HepG2 (cell line): ENCODE data around the gene SLC24A4. TPM values are rescaled to one million over a fixed set of nuclear protein-coding genes. Genes with fewer than 3 reads are reported as not detected.

Experiments used
- ATAC-seq: fragments of 200-7000 bp; cut with Tn5 transposase; 3 replicates; pipeline ENCODE4 v1.9.1; 2020; ENCODE audit warnings: mild to moderate bottlenecking, moderate library complexity
- BruUV-seq: library from RNA; stranded (reverse); fragments of 400-500 nt; replicated peaks from 2 replicates; lab custom pipeline; 2021; lab: Mats Ljungman, UMichigan
- CTCF ChIA-PET: fragments of 300-600 bp; formaldehyde crosslinking; extraction: SDS; loops from one replicate; lab custom pipeline; 2021; ENCODE audit warnings: low total read pairs, inconsistent platforms, low intra/inter-chr PET ratio; lab: Yijun Ruan, JAX
- POLR2A ChIA-PET: fragments of 350-600 bp; sonication (Branson Sonifier 250); formaldehyde crosslinking; loops from one replicate; lab custom pipeline; 2020; ENCODE audit warnings: antibody characterized with exemption, inconsistent platforms; lab: Yijun Ruan, JAX
- DNase-seq: peaks from one replicate; pipeline ENCODE4 v3.0.0-alpha.2; 2015; ENCODE audit warnings: low spot score
- FAIRE-seq: peaks from 3 replicates; lab custom pipeline; 2011; peaks lifted over from hg19 to GRCh38; lab: Jason Lieb, UNC
- H2AFZ ChIP-seq: one replicate; pipeline ENCODE4 v1.6.1; 2011; ENCODE audit warnings: low read length, inconsistent platforms
- H3K27ac ChIP-seq: fragments of 300-600 bp; 3 replicates; pipeline ENCODE4 v1.8.0; 2011; ENCODE audit warnings: mixed run types, mild to moderate bottlenecking, mixed read lengths, low read length, inconsistent platforms; ENCODE audit not compliant: insufficient read depth; ENCODE audit errors: extremely low read length
- H3K27me3 ChIP-seq, 2 experiments: fragments of 200-600 bp in 1 of 2; 2 replicates in 1 of 2; 3 replicates in 1 of 2; pipeline versions ENCODE4 v1.6.0 to v1.8.0; 2011; ENCODE audit warnings: low read length in 2 of 2, mild to moderate bottlenecking in 2 of 2, moderate library complexity in 2 of 2, inconsistent platforms in 1 of 2; ENCODE audit not compliant: insufficient read depth in 2 of 2, control insufficient read depth in 1 of 2
- H3K36me3 ChIP-seq, 2 experiments: fragments of 200-600 bp in 1 of 2; replicated peaks in 1 of 2; 2 replicates in 1 of 2; 3 replicates in 1 of 2; pipeline versions ENCODE4 v1.5.1 to v1.8.0; 2011; ENCODE audit warnings: low read length in 2 of 2, inconsistent platforms in 1 of 2; ENCODE audit not compliant: insufficient read depth in 2 of 2, control insufficient read depth in 1 of 2
- H3K4me1 ChIP-seq: 2 replicates; pipeline ENCODE4 v1.5.1; 2012; ENCODE audit warnings: low read length, inconsistent platforms; ENCODE audit not compliant: insufficient read depth
- H3K4me2 ChIP-seq: 2 replicates; pipeline ENCODE4 v1.6.0; 2011; ENCODE audit warnings: low read depth, low read length, inconsistent platforms
- H3K4me3 ChIP-seq, 3 experiments: fragments of 200-600 bp in 1 of 3; sonication (generic), shearing (Covaris generic) in 1 of 3; replicated peaks in 1 of 3; 2 replicates each; pipeline ENCODE4 v1.5.1; 2011 to 2016; ENCODE audit warnings: low read length in 3 of 3, inconsistent platforms in 2 of 3, low read depth in 2 of 3, mild to moderate bottlenecking in 2 of 3, control low read depth in 1 of 3, mixed read lengths in 1 of 3; ENCODE audit not compliant: insufficient read depth in 1 of 3
- H3K79me2 ChIP-seq: one replicate; pipeline ENCODE4 v1.6.1; 2011; ENCODE audit warnings: low read length, inconsistent platforms; ENCODE audit not compliant: insufficient read depth
- H3K9ac ChIP-seq: 2 replicates; pipeline ENCODE4 v1.6.0; 2011; ENCODE audit warnings: mild to moderate bottlenecking, low read depth, low read length, inconsistent platforms; ENCODE audit not compliant: insufficient read depth
- H3K9me3 ChIP-seq: 2 replicates; pipeline ENCODE4 v1.5.1; 2012; ENCODE audit warnings: mild to moderate bottlenecking, low read length
- H4K20me1 ChIP-seq: 2 replicates; pipeline ENCODE4 v1.6.0; 2011; ENCODE audit warnings: inconsistent platforms, mild to moderate bottlenecking, low read length, moderate library complexity; ENCODE audit not compliant: insufficient read depth
- CBX1 ChIP-seq: IDR thresholded peaks from one replicate; pipeline ENCODE4 v1.6.1; 2016; ENCODE audit warnings: antibody characterized with exemption, low read depth
- CC2D1A ChIP-seq: sonication (generic); formaldehyde crosslinking; IDR thresholded peaks from 2 replicates; pipeline ENCODE4 v1.8.1; 2023; ENCODE audit warnings: mild to moderate bottlenecking, missing genetic modification reagents
- CREM ChIP-seq, 2 experiments: sonication (generic) in 1 of 2; formaldehyde crosslinking in 1 of 2; IDR thresholded peaks; 2 replicates each; pipeline versions ENCODE4 v1.4.0 to v1.6.1; 2016 to 2020; ENCODE audit warnings: antibody characterized with exemption in 1 of 2, mild to moderate bottlenecking in 1 of 2, missing genetic modification reagents in 1 of 2
- MYNN ChIP-seq: sonication (generic); formaldehyde crosslinking; IDR thresholded peaks from 2 replicates; pipeline ENCODE4 v1.4.0; 2020; ENCODE audit warnings: mild to moderate bottlenecking, low read depth, missing genetic modification reagents
- NBN ChIP-seq: fragments of 450-650 bp; conservative IDR thresholded peaks from 2 replicates; pipeline ENCODE4 v1.6.1; 2017
- NR3C1 ChIP-seq: sonication (generic); formaldehyde crosslinking; IDR thresholded peaks from 2 replicates; pipeline ENCODE4 v1.4.0; 2020; ENCODE audit warnings: missing genetic modification reagents
- SOX5 ChIP-seq: IDR thresholded peaks from 2 replicates; pipeline ENCODE4 v1.6.1; 2016; ENCODE audit warnings: borderline replicate concordance
- TBX2 ChIP-seq: sonication (generic); formaldehyde crosslinking; IDR thresholded peaks from 2 replicates; pipeline ENCODE4 v1.5.0; 2020; ENCODE audit warnings: missing genetic modification reagents, mild to moderate bottlenecking, borderline replicate concordance
- TCF7 ChIP-seq: sonication (generic); IDR thresholded peaks from 2 replicates; pipeline ENCODE4 v1.6.1; 2016; ENCODE audit warnings: antibody characterized with exemption, low read depth
- THAP11 ChIP-seq: IDR thresholded peaks from 2 replicates; pipeline ENCODE4 v1.6.1; 2016; ENCODE audit warnings: missing biosample characterization, missing genetic modification reagents
- ZFP90 ChIP-seq: sonication (generic); formaldehyde crosslinking; IDR thresholded peaks from 2 replicates; pipeline ENCODE4 v1.8.0; 2022; ENCODE audit warnings: missing genetic modification reagents, mild to moderate bottlenecking, inconsistent platforms, borderline replicate concordance
- ZNF724P ChIP-seq: sonication (generic); formaldehyde crosslinking; IDR thresholded peaks from 2 replicates; pipeline ENCODE4 v1.8.0; 2022; ENCODE audit warnings: missing genetic modification reagents, borderline replicate concordance
- ZNF749 ChIP-seq: sonication (generic); formaldehyde crosslinking; IDR thresholded peaks from 2 replicates; pipeline ENCODE4 v1.8.0; 2022; ENCODE audit warnings: mild to moderate bottlenecking, missing genetic modification reagents, moderate library complexity, borderline replicate concordance
- WGBS: methylation state at CpG from one replicate; pipeline ENCODE4 v1.1.6; 2017; ENCODE audit warnings: low lambda C conversion rate; 5-methylcytosine and 5-hydroxymethylcytosine counted together
- in situ Hi-C: cut with HindIII; loops from 2 replicates; pipeline ENCODE4 v1.10.0; 2017; ENCODE audit warnings: low pct_unique_long_range_greater_than_20kb; ENCODE audit not compliant: extremely low pct_ligation_motif_present
- intact Hi-C: fragments of 100-400 bp; cut with micrococcal nuclease; formaldehyde crosslinking; loops from one replicate; pipeline ENCODE4 v1.10.0; 2022; ENCODE audit not compliant: unreplicated experiment
- polyA plus RNA-seq, 8 experiments: library from polyadenylated mRNA; depleted of rRNA in 3 of 8; stranded (reverse) in 7 of 8; unstranded in 1 of 8; fragments of >200 nt; fragmentation: Illumina TruSeq in 4 of 8; extraction: Trizol in 4 of 8; gene quantifications; 2 replicates each; pipeline versions ENCODE4 v1.2.1 to v1.2.3, GENCODE V29; 2011 to 2016; ENCODE audit warnings: low read depth in 4 of 8, missing spikeins in 1 of 8, mixed read lengths in 1 of 8; ENCODE audit not compliant: insufficient read depth in 1 of 8
- total RNA-seq, 5 experiments: library from RNA; depleted of rRNA; stranded (reverse); fragments of >200 nt; fragmentation: Illumina TruSeq; extraction: Trizol; gene quantifications; 2 replicates each; pipeline ENCODE4 v1.2.3, GENCODE V29; 2016; ENCODE audit warnings: low read depth in 1 of 5
- TF ChIP-seq, protein P1 (sequence below): sonication (generic); formaldehyde crosslinking; IDR thresholded peaks from 2 replicates; pipeline ENCODE4 v1.5.1; 2020; ENCODE audit warnings: mild to moderate bottlenecking, missing genetic modification reagents, moderate library complexity
- TF ChIP-seq, protein P2 (sequence below): sonication (generic); formaldehyde crosslinking; IDR thresholded peaks from 2 replicates; pipeline ENCODE4 v1.5.1; 2020; ENCODE audit warnings: missing genetic modification reagents, mild to moderate bottlenecking, borderline replicate concordance
- TF ChIP-seq, protein P3 (sequence below): sonication (generic); formaldehyde crosslinking; IDR thresholded peaks from 2 replicates; pipeline ENCODE4 v1.9.0; 2022; ENCODE audit warnings: missing genetic modification reagents, mild to moderate bottlenecking, borderline replicate concordance

Gene SLC24A4
- total and polyA plus RNA-seq, 2 of the 13 experiments (the other 11 are each of a cell fraction or from before 2014, with no cell fraction given): not detected

DNA sequence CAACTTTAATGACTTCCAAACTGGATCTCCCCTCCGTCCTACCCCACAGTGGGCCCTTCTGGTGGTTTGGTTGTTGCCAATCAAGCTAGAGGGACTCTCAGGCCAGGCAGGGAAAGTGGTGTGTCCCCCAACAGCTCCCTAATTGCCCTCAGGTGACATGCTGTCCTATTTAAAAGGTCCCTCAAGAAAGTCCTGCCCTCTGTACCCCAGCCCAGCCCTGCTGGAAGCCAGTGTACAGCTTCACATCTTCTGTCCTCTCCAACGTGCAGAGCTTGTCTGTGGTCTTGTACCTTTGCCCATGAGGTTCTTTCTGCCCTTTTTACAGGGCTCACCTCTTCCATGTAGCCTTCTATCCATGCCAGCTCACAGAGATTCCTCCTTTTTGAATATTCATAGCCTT lies 194.8 kb downstream of the SLC24A4 start (continued):
- TF ChIP-seq, protein P1, sequence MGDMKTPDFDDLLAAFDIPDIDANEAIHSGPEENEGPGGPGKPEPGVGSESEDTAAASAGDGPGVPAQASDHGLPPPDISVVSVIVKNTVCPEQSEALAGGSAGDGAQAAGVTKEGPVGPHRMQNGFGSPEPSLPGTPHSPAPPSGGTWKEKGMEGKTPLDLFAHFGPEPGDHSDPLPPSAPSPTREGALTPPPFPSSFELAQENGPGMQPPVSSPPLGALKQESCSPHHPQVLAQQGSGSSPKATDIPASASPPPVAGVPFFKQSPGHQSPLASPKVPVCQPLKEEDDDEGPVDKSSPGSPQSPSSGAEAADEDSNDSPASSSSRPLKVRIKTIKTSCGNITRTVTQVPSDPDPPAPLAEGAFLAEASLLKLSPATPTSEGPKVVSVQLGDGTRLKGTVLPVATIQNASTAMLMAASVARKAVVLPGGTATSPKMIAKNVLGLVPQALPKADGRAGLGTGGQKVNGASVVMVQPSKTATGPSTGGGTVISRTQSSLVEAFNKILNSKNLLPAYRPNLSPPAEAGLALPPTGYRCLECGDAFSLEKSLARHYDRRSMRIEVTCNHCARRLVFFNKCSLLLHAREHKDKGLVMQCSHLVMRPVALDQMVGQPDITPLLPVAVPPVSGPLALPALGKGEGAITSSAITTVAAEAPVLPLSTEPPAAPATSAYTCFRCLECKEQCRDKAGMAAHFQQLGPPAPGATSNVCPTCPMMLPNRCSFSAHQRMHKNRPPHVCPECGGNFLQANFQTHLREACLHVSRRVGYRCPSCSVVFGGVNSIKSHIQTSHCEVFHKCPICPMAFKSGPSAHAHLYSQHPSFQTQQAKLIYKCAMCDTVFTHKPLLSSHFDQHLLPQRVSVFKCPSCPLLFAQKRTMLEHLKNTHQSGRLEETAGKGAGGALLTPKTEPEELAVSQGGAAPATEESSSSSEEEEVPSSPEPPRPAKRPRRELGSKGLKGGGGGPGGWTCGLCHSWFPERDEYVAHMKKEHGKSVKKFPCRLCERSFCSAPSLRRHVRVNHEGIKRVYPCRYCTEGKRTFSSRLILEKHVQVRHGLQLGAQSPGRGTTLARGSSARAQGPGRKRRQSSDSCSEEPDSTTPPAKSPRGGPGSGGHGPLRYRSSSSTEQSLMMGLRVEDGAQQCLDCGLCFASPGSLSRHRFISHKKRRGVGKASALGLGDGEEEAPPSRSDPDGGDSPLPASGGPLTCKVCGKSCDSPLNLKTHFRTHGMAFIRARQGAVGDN: no peak
- TF ChIP-seq SOX5 (CRISPR knock-in tag) (no peak), CREM (IDR thresholded peaks at IDR 0.05) (no peak), CREM (CRISPR knock-in tag; IDR thresholded peaks at IDR 0.05) (no peak), NR3C1 (no peak), CBX1 (no peak), TBX2 (CRISPR knock-in tag) (no peak)

DNA sequence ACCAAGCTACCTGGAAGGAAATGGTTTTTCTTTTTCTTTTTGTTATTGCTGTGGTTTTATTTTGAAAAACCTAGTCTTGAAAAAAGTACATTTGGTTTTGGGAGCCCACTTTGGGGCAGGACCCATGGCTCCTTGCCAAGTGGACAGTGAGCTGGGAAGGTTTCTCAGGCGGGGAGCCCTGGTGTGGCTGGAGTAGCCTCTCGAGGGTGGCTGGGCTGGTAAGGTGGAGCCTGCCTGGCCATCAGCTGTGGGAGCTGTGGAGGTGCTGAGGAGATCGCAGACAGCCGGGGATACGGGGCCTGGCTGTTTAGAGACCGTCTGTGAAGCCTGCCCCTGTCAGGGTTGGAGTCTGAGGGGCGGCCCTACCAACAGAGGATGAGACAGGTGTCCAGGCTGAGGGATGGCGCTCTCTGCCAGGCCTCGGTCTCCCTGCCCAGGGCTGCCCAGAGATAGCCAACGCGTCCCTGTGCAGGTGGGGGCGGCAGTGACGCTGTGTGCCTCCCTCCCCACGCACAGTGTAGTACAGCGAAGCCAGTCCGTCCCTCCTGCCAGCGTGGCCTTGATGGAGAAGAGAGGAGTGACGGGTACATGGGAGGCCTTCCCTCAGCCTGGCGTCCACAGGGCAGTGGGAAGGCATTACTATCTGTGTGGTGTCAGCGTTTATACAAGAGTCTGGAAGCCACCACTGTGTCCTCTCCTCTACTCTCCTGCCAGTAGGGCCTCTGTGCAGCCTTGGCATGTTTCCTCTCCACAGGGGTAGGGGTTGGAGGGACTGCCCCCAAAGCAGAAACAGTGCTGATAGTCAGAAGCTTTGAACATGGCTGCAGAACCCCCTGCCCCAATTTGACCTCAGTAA lies 196.5 kb downstream of the SLC24A4 start:
- CTCF ChIA-PET: no interaction called here
- POLR2A ChIA-PET: no interaction called here
- TF ChIP-seq, protein P2, sequence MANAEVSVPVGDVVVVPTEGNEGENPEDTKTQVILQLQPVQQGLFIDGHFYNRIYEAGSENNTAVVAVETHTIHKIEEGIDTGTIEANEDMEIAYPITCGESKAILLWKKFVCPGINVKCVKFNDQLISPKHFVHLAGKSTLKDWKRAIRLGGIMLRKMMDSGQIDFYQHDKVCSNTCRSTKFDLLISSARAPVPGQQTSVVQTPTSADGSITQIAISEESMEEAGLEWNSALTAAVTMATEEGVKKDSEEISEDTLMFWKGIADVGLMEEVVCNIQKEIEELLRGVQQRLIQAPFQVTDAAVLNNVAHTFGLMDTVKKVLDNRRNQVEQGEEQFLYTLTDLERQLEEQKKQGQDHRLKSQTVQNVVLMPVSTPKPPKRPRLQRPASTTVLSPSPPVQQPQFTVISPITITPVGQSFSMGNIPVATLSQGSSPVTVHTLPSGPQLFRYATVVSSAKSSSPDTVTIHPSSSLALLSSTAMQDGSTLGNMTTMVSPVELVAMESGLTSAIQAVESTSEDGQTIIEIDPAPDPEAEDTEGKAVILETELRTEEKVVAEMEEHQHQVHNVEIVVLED: no peak
- TF ChIP-seq TCF7: no peak
- TF ChIP-seq ZNF724P: no peak
- no peak for TF ChIP-seq MYNN (CRISPR knock-in tag)
- TF ChIP-seq THAP11: no peak
- TF ChIP-seq, protein P3, sequence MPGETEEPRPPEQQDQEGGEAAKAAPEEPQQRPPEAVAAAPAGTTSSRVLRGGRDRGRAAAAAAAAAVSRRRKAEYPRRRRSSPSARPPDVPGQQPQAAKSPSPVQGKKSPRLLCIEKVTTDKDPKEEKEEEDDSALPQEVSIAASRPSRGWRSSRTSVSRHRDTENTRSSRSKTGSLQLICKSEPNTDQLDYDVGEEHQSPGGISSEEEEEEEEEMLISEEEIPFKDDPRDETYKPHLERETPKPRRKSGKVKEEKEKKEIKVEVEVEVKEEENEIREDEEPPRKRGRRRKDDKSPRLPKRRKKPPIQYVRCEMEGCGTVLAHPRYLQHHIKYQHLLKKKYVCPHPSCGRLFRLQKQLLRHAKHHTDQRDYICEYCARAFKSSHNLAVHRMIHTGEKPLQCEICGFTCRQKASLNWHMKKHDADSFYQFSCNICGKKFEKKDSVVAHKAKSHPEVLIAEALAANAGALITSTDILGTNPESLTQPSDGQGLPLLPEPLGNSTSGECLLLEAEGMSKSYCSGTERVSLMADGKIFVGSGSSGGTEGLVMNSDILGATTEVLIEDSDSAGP (CRISPR knock-in tag): no peak
- TF ChIP-seq NBN: no peak
- no peak for TF ChIP-seq CC2D1A (CRISPR knock-in tag)
- no peak for TF ChIP-seq ZNF749 (CRISPR knock-in tag)
- no peak for TF ChIP-seq ZFP90 (CRISPR knock-in tag)

More for the DNA sequence above, 196.5 kb downstream of the SLC24A4 start:
- no peak overlapping the region for H3K4me2 ChIP-seq
- no peak overlapping the region for H3K27ac ChIP-seq
- H3K4me1 ChIP-seq: peaks cover 15% of the 10 kb centered on the region
- intact Hi-C loops: no loop called here
- in situ Hi-C loops: no loop called here
- no peak for DNase-seq
- no peak for FAIRE-seq
- WGBS: 95% methylated on average over 2 of the region's 20 CpGs
- H3K4me3 ChIP-seq: no peak overlapping the region
- BruUV-seq: no TSS peak
- H3K9me3 ChIP-seq: no peaks in the 10 kb centered on the region
- H3K27me3 ChIP-seq: no peaks in the 10 kb centered on the region
- no peaks in the 10 kb centered on the region; a peak in 2 of 5 replicates for H3K36me3 ChIP-seq
- no peak; the same call in 2 of the 3 replicates for ATAC-seq
- no peak overlapping the region for H3K9ac ChIP-seq
- H4K20me1 ChIP-seq: no peaks in the 10 kb centered on the region
- peaks cover 21% of the 10 kb centered on the region for H3K79me2 ChIP-seq
- H2AFZ ChIP-seq: no peak overlapping the region
